IPS DF 6.9 (cell line): ENCODE measurements around the gene PLXNA3.

ENCODE experiments used
- DNase-seq: peaks from one replicate; pipeline ENCODE4 v3.0.0-alpha.2; 2013; ENCODE audit warnings: low read depth, low spot score
- H3K27ac ChIP-seq: one replicate; pipeline ENCODE4 v1.5.1; 2013; ENCODE audit warnings: low read length, control low read depth
- H3K27me3 ChIP-seq: 2 replicates; pipeline ENCODE4 v1.6.1; 2013; ENCODE audit warnings: mild to moderate bottlenecking, low read length; ENCODE audit not compliant: control insufficient read depth, insufficient read depth
- H3K36me3 ChIP-seq: 2 replicates; pipeline ENCODE4 v1.6.1; 2013; ENCODE audit warnings: low read length; ENCODE audit not compliant: control insufficient read depth, insufficient read depth
- H3K4me1 ChIP-seq: 2 replicates; pipeline ENCODE4 v1.6.1; 2013; ENCODE audit warnings: low read length; ENCODE audit not compliant: control insufficient read depth, insufficient read depth
- H3K4me3 ChIP-seq: 2 replicates; pipeline ENCODE4 v1.5.1; 2013; ENCODE audit warnings: mild to moderate bottlenecking, low read length
- H3K9me3 ChIP-seq: 2 replicates; pipeline ENCODE4 v1.6.1; 2013; ENCODE audit warnings: low read length, inconsistent platforms; ENCODE audit not compliant: control insufficient read depth, insufficient read depth
- WGBS: extraction: QIAGEN DNeasy Blood & Tissue Kit; methylation state at CpG from one replicate; pipeline ENCODE4 v1.1.7; 2013; ENCODE audit warnings: mixed read lengths, missing lambda C conversion rate; ENCODE audit not compliant: insufficient read length, insufficient coverage; 5-methylcytosine and 5-hydroxymethylcytosine counted together

The PLXNA3 gene

GRCh38 chrX:154469880-154470279 is 11.8 kb downstream of the PLXNA3 start:
- Histone ChIP-seq H3K9me3 (no peaks in the 10 kb centered on the region), H3K27me3 (no peaks in the 10 kb centered on the region), H3K27ac (no peak overlapping the region), H3K4me3 (no peak overlapping the region), H3K4me1 (no peaks in the 10 kb centered on the region), H3K36me3 (peaks cover 33% of the 10 kb centered on the region)
- no peak for DNase-seq
- WGBS, result no CpG with 5 or more reads among the region's 18 CpGs

GRCh38 chrX:154470434-154470833 is 12.4 kb downstream of the PLXNA3 start:
- WGBS, result no CpG with 5 or more reads among the region's 14 CpGs
- DNase-seq, result no peak
- no peak overlapping the region for H3K27ac ChIP-seq
- no peak overlapping the region for H3K4me3 ChIP-seq
- no peaks in the 10 kb centered on the region for H3K9me3 ChIP-seq
- H3K36me3 ChIP-seq, result peaks cover 33% of the 10 kb centered on the region
- no peaks in the 10 kb centered on the region for H3K4me1 ChIP-seq
- H3K27me3 ChIP-seq, result no peaks in the 10 kb centered on the region

DNA sequence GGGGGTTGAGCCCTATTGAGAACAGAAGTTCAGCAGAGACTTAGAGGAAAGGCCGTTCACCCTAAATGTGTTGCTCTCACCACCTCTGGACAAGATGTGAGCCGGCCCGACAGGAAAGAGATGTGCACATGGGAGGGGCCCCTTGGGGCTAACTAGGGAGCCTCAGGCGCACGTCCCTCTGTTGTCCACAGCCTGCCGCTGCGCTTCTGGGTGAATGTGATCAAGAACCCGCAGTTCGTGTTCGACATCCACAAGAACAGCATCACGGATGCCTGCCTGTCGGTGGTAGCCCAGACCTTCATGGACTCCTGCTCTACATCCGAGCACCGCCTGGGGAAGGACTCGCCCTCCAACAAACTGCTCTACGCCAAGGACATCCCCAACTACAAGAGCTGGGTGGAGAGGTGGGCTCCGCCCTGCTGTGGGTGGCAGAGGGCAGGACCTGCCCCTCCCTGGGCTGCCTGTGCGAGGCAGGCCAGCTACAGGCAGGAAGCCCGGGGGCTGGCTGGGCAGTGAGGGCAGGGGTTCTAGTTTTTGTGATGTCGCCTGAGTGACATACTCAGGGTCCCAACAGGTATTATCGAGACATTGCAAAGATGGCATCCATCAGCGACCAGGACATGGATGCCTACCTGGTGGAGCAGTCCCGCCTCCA is 13.0 kb downstream of the PLXNA3 start:
- Histone ChIP-seq H3K9me3 (no peaks in the 10 kb centered on the region), H3K4me3 (no peak overlapping the region), H3K27me3 (no peaks in the 10 kb centered on the region), H3K36me3 (peaks cover 27% of the 10 kb centered on the region), H3K27ac (no peak overlapping the region), H3K4me1 (no peaks in the 10 kb centered on the region)
- DNase-seq, result no peak
- no CpG with 5 or more reads among the region's 23 CpGs for WGBS

DNA sequence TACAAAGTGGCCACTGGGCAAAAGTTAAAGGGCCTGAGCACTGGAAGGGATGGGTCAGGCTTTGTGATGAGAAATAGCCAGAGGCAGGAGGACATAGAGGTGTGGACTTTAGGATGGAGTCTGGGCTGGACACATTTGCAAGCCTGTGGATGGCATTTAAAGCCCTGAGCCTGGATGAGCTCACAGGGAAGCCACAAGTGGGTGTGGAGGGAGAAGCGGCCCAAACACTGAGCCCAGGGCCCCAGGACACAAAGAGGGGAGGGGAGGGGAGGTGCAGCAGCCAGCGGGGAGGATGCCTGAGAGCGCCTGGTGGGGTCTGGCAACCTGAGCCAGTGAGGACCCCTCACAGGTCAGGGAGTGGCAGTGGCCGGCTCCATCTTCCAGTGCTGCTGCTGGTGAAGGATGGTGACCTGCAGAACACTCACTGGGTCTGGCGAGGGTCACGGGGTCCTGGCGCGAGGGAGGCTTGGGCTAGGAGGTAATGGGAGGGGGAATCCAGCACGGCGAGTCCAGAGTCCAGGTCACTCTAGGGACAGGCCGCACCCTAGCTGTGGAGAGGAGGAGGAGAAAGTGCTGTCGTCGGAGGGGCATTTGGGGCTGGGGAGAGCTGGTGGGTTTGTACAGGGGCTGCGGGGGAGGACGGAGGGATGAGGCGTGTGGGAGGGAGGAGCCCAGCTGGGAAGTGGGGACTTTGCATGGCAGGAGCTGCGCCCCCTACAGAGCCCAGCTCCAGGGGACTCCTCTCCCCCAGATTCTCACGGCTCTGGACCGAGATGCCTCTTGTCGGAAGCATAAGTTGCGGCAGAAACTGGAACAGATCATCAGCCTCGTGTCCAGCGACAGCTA is 14.0 kb downstream of the PLXNA3 start:
- Histone ChIP-seq H3K27ac (no peak overlapping the region), H3K4me1 (no peaks in the 10 kb centered on the region), H3K4me3 (no peak overlapping the region), H3K27me3 (no peaks in the 10 kb centered on the region), H3K9me3 (no peaks in the 10 kb centered on the region), H3K36me3 (peaks cover 22% of the 10 kb centered on the region)
- DNase-seq, result no peak
- WGBS, result no CpG with 5 or more reads among the region's 23 CpGs

GRCh38 chrX:154472685-154473632 is 14.9 kb downstream of the PLXNA3 start:
- peaks cover 16% of the 10 kb centered on the region for H3K36me3 ChIP-seq
- no peaks in the 10 kb centered on the region for H3K4me1 ChIP-seq
- H3K9me3 ChIP-seq, result no peaks in the 10 kb centered on the region
- H3K27ac ChIP-seq, result no peak overlapping the region
- no peak overlapping the region for H3K4me3 ChIP-seq
- no peak for DNase-seq
- no CpG with 5 or more reads among the region's 28 CpGs for WGBS
- H3K27me3 ChIP-seq, result no peaks in the 10 kb centered on the region

GRCh38 chrX:154473683-154474082 is 15.6 kb downstream of the PLXNA3 start:
- WGBS, result no CpG with 5 or more reads among the region's 7 CpGs
- no peak for DNase-seq
- Histone ChIP-seq H3K4me1 (no peaks in the 10 kb centered on the region), H3K4me3 (no peak overlapping the region), H3K27ac (no peak overlapping the region), H3K27me3 (no peaks in the 10 kb centered on the region), H3K36me3 (peaks cover 11% of the 10 kb centered on the region), H3K9me3 (no peaks in the 10 kb centered on the region)

- Histone ChIP-seq H3K27me3 (no peaks in the 10 kb centered on the region), H3K4me1 (no peaks in the 10 kb centered on the region), H3K4me3 (no peak overlapping the region), H3K36me3 (no peaks in the 10 kb centered on the region), H3K9me3 (no peaks in the 10 kb centered on the region), H3K27ac (no peak overlapping the region)
- WGBS, result no CpG with 5 or more reads among the region's 8 CpGs
- DNase-seq, result no peak
Observed at GRCh38 chrX:154476821-154477220, 18.7 kb downstream of the PLXNA3 start.

GRCh38 chrX:154477891-154478477 is 19.9 kb downstream of the PLXNA3 start:
- no peaks in the 10 kb centered on the region for H3K9me3 ChIP-seq
- no peak overlapping the region for H3K27ac ChIP-seq
- no peaks in the 10 kb centered on the region for H3K36me3 ChIP-seq
- DNase-seq, result no peak
- no peaks in the 10 kb centered on the region for H3K4me1 ChIP-seq
- H3K4me3 ChIP-seq, result peak overlapping the region; percentile 78; the same call in 1 of the 2 replicates
- H3K27me3 ChIP-seq, result no peaks in the 10 kb centered on the region
- WGBS, result no CpG with 5 or more reads among the region's 24 CpGs

DNA sequence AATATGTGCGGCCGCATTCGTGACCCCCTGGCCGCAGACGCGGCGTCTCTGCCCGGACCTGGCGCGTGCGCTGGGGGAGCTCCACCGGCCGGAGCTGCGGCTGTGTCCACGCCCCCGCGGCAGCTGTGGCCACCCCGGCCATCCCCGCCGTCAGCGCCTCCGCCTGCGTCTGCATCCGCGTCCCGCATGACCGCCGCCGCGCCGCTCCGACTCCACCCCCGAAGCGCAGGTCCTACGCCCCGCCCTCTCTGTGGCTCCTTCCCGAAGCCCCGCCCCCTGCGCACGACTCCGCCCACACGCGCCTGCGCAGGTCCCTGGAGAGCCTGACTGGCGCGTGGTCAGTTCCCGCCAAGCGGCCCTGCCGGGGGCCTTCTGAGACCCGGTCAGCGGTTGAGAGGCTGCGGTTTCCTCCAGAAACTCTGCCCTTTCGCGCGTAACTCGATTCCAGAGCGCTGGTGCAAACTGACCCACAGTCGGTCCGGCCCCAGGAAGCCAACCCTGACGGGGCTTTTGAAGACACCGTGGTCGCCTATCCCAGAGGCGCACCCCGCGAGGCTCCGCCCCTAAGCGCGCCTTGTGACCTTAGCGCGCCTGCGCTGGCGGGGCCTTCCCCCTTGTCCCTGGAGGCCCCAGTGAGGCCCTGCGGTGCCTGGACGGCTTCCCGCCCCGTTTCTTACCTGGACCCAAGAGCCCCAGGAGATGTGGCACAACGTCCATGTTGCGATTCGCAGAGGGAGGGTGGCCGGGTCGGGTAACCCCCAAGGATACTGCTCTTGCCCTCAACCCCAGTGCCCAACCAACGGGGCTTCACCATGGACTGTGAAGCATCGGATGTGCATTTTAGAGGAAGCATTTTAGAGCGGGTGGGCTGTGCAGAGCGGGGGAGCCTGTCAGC is 20.9 kb downstream of the PLXNA3 start, which contains the start of gene LAGE3:
LAGE3 (minus strand) TSS at position 554 of the 895 bp plus-strand sequence; CDS start at position 188, 366 bp downstream.
- WGBS, result no CpG with 5 or more reads among the region's 85 CpGs
- no peaks in the 10 kb centered on the region for H3K4me1 ChIP-seq
- H3K27ac ChIP-seq, result no peak within 1 kb of the TSS
- H3K9me3 ChIP-seq, result no peaks in the 10 kb centered on the region
- H3K27me3 ChIP-seq, result no peaks in the 10 kb centered on the region
- no peak for DNase-seq
- H3K4me3 ChIP-seq, result peak within 1 kb of the TSS; percentile 78; the same call in 1 of the 2 replicates
- H3K36me3 ChIP-seq, result no peaks in the 10 kb centered on the region
